Endothelial cell of umbilical vein (primary cell): ENCODE measurements around the gene MS4A7.

ENCODE experiments used
- POLR2A ChIP-seq: IDR thresholded peaks from 2 replicates; pipeline ENCODE4 v1.6.1; 2012; ENCODE audit warnings: low read depth, mild to moderate bottlenecking, control low read depth, low read length
- POLR2AphosphoS5 ChIP-seq: IDR thresholded peaks from 2 replicates; pipeline ENCODE4 v1.6.1; 2012; ENCODE audit warnings: low read depth, mild to moderate bottlenecking, control low read depth, low read length, moderate library complexity; ENCODE audit not compliant: insufficient read depth
- TF ChIP-seq, protein P1 (sequence below), 2 donors: IDR thresholded peaks; 1 replicate in 1 of 2; 2 replicates in 1 of 2; pipeline ENCODE4 v1.5.1; 2011; ENCODE audit warnings: low read length in 2 of 2, mild to moderate bottlenecking in 2 of 2, moderate library complexity in 2 of 2, control low read depth in 1 of 2, inconsistent platforms in 1 of 2, low read depth in 1 of 2; ENCODE audit not compliant: insufficient read depth in 1 of 2; ENCODE audit errors: extremely low read depth in 1 of 2
- TF ChIP-seq, protein P2 (sequence below): IDR thresholded peaks from 2 replicates; pipeline ENCODE4 v1.6.1; 2011; ENCODE audit not compliant: insufficient read depth, insufficient read length

DNA sequence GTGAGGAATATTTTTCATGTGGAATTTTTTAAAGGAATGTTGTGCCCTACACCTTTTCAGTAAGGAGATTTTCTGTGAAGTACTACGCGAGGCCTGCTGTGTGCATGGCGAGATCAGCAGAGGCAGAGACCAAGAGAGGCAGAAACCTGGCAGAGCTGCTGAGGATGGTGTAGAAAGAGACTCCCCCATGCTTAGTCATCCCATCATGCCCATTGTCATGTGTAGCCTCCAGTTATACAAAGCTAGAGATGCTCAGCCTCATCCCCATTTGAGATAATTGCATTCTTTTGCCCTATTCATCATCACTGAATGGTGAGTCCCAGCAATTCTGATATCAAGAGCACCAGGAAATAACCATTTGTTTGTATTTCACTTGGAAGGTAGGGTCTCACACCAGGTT, 3.0 kb upstream of the MS4A7 start:
- TF ChIP-seq, protein P1, sequence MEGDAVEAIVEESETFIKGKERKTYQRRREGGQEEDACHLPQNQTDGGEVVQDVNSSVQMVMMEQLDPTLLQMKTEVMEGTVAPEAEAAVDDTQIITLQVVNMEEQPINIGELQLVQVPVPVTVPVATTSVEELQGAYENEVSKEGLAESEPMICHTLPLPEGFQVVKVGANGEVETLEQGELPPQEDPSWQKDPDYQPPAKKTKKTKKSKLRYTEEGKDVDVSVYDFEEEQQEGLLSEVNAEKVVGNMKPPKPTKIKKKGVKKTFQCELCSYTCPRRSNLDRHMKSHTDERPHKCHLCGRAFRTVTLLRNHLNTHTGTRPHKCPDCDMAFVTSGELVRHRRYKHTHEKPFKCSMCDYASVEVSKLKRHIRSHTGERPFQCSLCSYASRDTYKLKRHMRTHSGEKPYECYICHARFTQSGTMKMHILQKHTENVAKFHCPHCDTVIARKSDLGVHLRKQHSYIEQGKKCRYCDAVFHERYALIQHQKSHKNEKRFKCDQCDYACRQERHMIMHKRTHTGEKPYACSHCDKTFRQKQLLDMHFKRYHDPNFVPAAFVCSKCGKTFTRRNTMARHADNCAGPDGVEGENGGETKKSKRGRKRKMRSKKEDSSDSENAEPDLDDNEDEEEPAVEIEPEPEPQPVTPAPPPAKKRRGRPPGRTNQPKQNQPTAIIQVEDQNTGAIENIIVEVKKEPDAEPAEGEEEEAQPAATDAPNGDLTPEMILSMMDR (IDR thresholded peaks at IDR 0.05; ENCODE audit: extremely low read depth in 1 of 2, insufficient read depth in 1 of 2, low read depth in 1 of 2, low read length in 2 of 2) = no peak
- TF ChIP-seq, protein P2, sequence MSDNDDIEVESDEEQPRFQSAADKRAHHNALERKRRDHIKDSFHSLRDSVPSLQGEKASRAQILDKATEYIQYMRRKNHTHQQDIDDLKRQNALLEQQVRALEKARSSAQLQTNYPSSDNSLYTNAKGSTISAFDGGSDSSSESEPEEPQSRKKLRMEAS = no peak
- no peak for TF ChIP-seq POLR2A
- no peak for TF ChIP-seq POLR2AphosphoS5
